Panc1 (cell line): Measurements from ENCODE around the gene AGAP1.

Source experiments
- CTCF ChIP-seq: fragments of 450-650 bp; IDR thresholded peaks from 2 replicates; pipeline ENCODE4 v1.5.1; 2017; ENCODE audit warnings: mild to moderate bottlenecking
- POLR2AphosphoS5 ChIP-seq: IDR thresholded peaks from 2 replicates; pipeline ENCODE4 v1.6.1; 2012; ENCODE audit warnings: mild to moderate bottlenecking, low read depth, low read length, moderate library complexity
- SIN3A ChIP-seq: IDR thresholded peaks from 2 replicates; pipeline ENCODE4 v1.6.1; 2012; ENCODE audit warnings: low read depth, mild to moderate bottlenecking, low read length, moderate library complexity, borderline replicate concordance; ENCODE audit not compliant: insufficient read depth
- TCF7L2 ChIP-seq: IDR thresholded peaks from 2 replicates; pipeline ENCODE4 v1.6.1; 2011; ENCODE audit warnings: mild to moderate bottlenecking, low read depth, low read length, inconsistent platforms

- TF ChIP-seq CTCF (no peak), SIN3A (no peak), POLR2AphosphoS5 (no peak), TCF7L2 (no peak)
These were observed 522.7 kb downstream of the AGAP1 start for GRCh38 chr2:236016496-236016895.
